ENCODE results near the gene STX4. TPM values are rescaled to one million over a fixed set of nuclear protein-coding genes. Genes with fewer than 3 reads are reported as not detected.

STX4 gene
- total RNA-seq, 4 donors from 2014 or later: 26.8 to 47.6 (median 39.9) TPM

GRCh38 chr16:31085873-31086628 is 52.7 kb downstream of the STX4 start:
- TF ChIP-seq POLR2A (IDR thresholded peaks at IDR 0.05): no peak
- no peak for TF ChIP-seq CTCF (IDR thresholded peaks at IDR 0.05)
- H3K27ac ChIP-seq: no peak overlapping the region
- no peak for DNase-seq
- 92% methylated on average over 14 to 16 of the region's 18 CpGs for WGBS, 2 donors
- H3K4me3 ChIP-seq (replicated peaks in 1 of 3): no peak overlapping the region
- H3K4me1 ChIP-seq: no peaks in the 10 kb centered on the region
- no peaks in the 10 kb centered on the region for H3K9me3 ChIP-seq
- peaks cover 8 to 11% of the 10 kb centered on the region in 2 donors for H3K36me3 ChIP-seq
- H3K27me3 ChIP-seq: no peaks in the 10 kb centered on the region
- intact Hi-C loops (cut with DNase I): no loop called here

GRCh38 chr16:31086629-31086906 is 53.2 kb downstream of the STX4 start:
- Histone ChIP-seq H3K27me3 (no peaks in the 10 kb centered on the region), H3K4me3 (replicated peaks in 1 of 3) (no peak overlapping the region), H3K9me3 (no peaks in the 10 kb centered on the region), H3K4me1 (no peaks in the 10 kb centered on the region), H3K27ac (no peak overlapping the region), H3K36me3 (peaks cover 6 to 7% of the 10 kb centered on the region in 2 donors)
- TF ChIP-seq POLR2A (IDR thresholded peaks at IDR 0.05): no peak
- TF ChIP-seq CTCF (IDR thresholded peaks at IDR 0.05): no peak
- intact Hi-C loops (cut with DNase I): no loop called here
- 96% methylated on average over 3 of the region's 6 CpGs; no CpG with 5 or more reads in 1 of the 2 donors for WGBS, 2 donors
- no peak for DNase-seq

DNA sequence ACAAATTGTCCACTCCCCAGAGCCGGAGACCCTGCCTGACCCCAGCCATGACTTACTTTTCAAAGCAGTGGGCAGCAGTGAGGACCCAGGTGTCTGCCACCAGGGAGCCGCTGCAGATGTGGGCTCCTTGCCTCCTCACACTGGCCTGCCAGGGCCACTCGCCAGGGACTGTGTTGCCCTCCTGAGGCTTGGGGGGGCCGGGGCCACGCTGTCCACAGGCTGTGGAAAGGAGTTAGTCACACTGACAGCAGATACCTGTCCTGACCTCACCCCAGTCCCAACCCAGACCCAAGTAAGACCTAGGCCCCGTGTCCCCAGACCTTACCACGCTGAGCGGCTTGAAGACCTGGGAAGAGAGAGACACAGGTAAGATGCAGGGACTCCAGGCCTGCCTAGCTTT is 54.1 kb downstream of the STX4 start:
- WGBS, 2 donors: 87 to 89% methylated on average over 3 to 7 of the region's 8 CpGs
- TF ChIP-seq POLR2A (IDR thresholded peaks at IDR 0.05) (no peak), CTCF (IDR thresholded peaks at IDR 0.05) (no peak)
- Histone ChIP-seq H3K36me3 (peaks cover 4 to 6% of the 10 kb centered on the region in 2 donors), H3K4me3 (replicated peaks in 1 of 3) (no peak overlapping the region), H3K27me3 (no peaks in the 10 kb centered on the region), H3K9me3 (no peaks in the 10 kb centered on the region), H3K4me1 (no peaks in the 10 kb centered on the region), H3K27ac (no peak overlapping the region)
- intact Hi-C loops (cut with DNase I): no loop called here
- DNase-seq: no peak

DNA sequence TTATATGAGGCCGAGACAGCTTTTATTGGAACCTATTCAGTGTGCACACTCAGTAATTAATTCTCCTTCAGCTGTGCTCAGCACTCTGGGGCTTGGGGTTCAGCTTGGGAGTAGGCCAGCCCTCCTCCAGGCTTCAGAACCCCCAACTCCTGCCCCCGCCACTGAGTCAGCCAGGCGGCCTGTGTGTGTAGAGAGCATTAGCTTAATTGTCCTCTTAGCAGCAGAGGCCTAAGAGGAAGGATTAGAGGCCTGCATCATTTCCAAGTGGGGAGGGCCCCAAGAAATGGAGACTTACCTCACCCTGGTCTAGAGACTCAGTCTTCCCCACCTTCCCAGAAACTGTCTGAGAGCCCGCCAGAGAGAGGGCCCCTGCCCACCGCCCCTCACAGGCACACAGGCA is 54.6 kb downstream of the STX4 start:
- Histone ChIP-seq H3K4me3 (replicated peaks in 1 of 3) (no peak overlapping the region), H3K27me3 (no peaks in the 10 kb centered on the region), H3K9me3 (no peaks in the 10 kb centered on the region), H3K36me3 (peaks cover 4 to 6% of the 10 kb centered on the region in 2 donors), H3K4me1 (no peaks in the 10 kb centered on the region), H3K27ac (no peak overlapping the region)
- no peak for DNase-seq
- intact Hi-C loops (cut with DNase I): no loop called here
- WGBS, 2 donors: 80 to 95% methylated on average over 5 of the region's 5 CpGs
- TF ChIP-seq CTCF (IDR thresholded peaks at IDR 0.05): no peak
- TF ChIP-seq POLR2A (IDR thresholded peaks at IDR 0.05): no peak

GRCh38 chr16:31088459-31089183 is 55.3 kb downstream of the STX4 start, which contains the start of gene PRSS53:
Gene PRSS53, minus strand, starts transcription at chr16:31088943. Its CDS starts 134 bp downstream, at chr16:31088809.
- Histone ChIP-seq H3K4me1 (peaks cover 4 to 6% of the 10 kb centered on the region in 2 donors), H3K36me3 (peaks cover 4 to 6% of the 10 kb centered on the region in 2 donors), H3K4me3 (replicated peaks in 1 of 3) (no peak within 1 kb of the TSS), H3K27ac (no peak within 1 kb of the TSS), H3K27me3 (no peaks in the 10 kb centered on the region), H3K9me3 (no peaks in the 10 kb centered on the region)
- TF ChIP-seq CTCF (IDR thresholded peaks at IDR 0.05) (no peak), POLR2A (IDR thresholded peaks at IDR 0.05) (no peak)
- WGBS, 2 donors: 83 to 88% methylated on average over 10 to 11 of the region's 15 CpGs
- intact Hi-C loops (cut with DNase I): no loop called here
- DNase-seq: no peak

Data from thyroid gland (tissue), 4 donors.